ENCODE data around the gene SLC35F6. TPM values are rescaled to one million over a fixed set of nuclear protein-coding genes. Genes with fewer than 3 reads are reported as not detected.
A peak's percentile ranks its signal among the peaks of the same experiment; 100 is the strongest.
"Not testable (repeated sequence)": the region's sequence is repeated elsewhere in the genome, so short reads cannot be mapped to it uniquely, and the experiment has no call there.

SLC35F6 gene
- total RNA-seq, 1 experiment from 2014 or later, result 10.3 TPM

DNA sequence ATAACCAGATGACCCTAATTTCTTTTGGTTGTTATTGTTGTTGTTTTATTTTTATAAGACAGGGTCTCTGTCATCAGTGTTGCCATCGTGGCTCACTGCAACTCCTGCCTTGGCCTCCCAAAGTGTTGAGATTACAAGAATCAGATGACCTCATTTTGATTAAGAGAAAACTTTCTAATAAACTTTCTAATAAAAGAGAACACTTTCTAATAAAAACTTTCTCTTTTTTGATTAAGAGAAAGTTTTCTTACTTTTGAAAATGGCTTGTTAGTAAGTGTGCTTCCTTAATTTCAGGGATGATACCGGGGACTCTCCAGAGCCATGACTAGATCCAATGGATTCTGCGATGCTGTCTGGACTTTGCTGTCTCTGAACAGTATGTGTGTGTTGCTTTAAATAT is 29.4 kb downstream of the SLC35F6 start:
- peaks cover 5% of the 10 kb centered on the region; the same call in 1 of the 2 replicates for H3K9me3 Mint-ChIP-seq
- ChIA-PET CTCF (no interaction called here), POLR2A (no interaction called here)
- no peak for TF ChIP-seq MYBL2 (CRISPR knock-in tag; IDR thresholded peaks at IDR 0.05)
- TF ChIP-seq, protein P1, sequence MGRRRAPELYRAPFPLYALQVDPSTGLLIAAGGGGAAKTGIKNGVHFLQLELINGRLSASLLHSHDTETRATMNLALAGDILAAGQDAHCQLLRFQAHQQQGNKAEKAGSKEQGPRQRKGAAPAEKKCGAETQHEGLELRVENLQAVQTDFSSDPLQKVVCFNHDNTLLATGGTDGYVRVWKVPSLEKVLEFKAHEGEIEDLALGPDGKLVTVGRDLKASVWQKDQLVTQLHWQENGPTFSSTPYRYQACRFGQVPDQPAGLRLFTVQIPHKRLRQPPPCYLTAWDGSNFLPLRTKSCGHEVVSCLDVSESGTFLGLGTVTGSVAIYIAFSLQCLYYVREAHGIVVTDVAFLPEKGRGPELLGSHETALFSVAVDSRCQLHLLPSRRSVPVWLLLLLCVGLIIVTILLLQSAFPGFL (CRISPR knock-in tag; IDR thresholded peaks at IDR 0.05; ENCODE audit: borderline replicate concordance), result no peak
- TF ChIP-seq, protein P2, sequence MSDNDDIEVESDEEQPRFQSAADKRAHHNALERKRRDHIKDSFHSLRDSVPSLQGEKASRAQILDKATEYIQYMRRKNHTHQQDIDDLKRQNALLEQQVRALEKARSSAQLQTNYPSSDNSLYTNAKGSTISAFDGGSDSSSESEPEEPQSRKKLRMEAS (CRISPR knock-in tag; IDR thresholded peaks at IDR 0.05), result no peak
- no peak for TF ChIP-seq KAT7 (CRISPR knock-in tag; IDR thresholded peaks at IDR 0.05; ENCODE audit: borderline replicate concordance)
- no peak for TF ChIP-seq SMAD3 (CRISPR knock-in tag; IDR thresholded peaks at IDR 0.05; ENCODE audit: borderline replicate concordance)
- TF ChIP-seq, protein P3, sequence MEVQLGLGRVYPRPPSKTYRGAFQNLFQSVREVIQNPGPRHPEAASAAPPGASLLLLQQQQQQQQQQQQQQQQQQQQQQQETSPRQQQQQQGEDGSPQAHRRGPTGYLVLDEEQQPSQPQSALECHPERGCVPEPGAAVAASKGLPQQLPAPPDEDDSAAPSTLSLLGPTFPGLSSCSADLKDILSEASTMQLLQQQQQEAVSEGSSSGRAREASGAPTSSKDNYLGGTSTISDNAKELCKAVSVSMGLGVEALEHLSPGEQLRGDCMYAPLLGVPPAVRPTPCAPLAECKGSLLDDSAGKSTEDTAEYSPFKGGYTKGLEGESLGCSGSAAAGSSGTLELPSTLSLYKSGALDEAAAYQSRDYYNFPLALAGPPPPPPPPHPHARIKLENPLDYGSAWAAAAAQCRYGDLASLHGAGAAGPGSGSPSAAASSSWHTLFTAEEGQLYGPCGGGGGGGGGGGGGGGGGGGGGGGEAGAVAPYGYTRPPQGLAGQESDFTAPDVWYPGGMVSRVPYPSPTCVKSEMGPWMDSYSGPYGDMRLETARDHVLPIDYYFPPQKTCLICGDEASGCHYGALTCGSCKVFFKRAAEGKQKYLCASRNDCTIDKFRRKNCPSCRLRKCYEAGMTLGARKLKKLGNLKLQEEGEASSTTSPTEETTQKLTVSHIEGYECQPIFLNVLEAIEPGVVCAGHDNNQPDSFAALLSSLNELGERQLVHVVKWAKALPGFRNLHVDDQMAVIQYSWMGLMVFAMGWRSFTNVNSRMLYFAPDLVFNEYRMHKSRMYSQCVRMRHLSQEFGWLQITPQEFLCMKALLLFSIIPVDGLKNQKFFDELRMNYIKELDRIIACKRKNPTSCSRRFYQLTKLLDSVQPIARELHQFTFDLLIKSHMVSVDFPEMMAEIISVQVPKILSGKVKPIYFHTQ (CRISPR knock-in tag; IDR thresholded peaks at IDR 0.05), result no peak
- TF ChIP-seq ZNF317 (CRISPR knock-in tag; IDR thresholded peaks at IDR 0.05; ENCODE audit: borderline replicate concordance, low read depth), result no peak
- TF ChIP-seq, protein P4, sequence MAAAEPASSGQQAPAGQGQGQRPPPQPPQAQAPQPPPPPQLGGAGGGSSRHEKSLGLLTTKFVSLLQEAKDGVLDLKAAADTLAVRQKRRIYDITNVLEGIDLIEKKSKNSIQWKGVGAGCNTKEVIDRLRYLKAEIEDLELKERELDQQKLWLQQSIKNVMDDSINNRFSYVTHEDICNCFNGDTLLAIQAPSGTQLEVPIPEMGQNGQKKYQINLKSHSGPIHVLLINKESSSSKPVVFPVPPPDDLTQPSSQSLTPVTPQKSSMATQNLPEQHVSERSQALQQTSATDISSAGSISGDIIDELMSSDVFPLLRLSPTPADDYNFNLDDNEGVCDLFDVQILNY (CRISPR knock-in tag; IDR thresholded peaks at IDR 0.05), result no peak
- DNase-seq (ENCODE audit: low spot score) (no peak), ATAC-seq (no peak)
- no peak overlapping the region for H3K4me3 Mint-ChIP-seq
- H3K27ac Mint-ChIP-seq, result no peak overlapping the region
- H3K4me1 Mint-ChIP-seq, result peaks cover 5% of the 10 kb centered on the region
- no peaks in the 10 kb centered on the region for H3K27me3 Mint-ChIP-seq (ENCODE audit: low read depth)
- peaks cover 72% of the 10 kb centered on the region for H3K36me3 Mint-ChIP-seq

DNA sequence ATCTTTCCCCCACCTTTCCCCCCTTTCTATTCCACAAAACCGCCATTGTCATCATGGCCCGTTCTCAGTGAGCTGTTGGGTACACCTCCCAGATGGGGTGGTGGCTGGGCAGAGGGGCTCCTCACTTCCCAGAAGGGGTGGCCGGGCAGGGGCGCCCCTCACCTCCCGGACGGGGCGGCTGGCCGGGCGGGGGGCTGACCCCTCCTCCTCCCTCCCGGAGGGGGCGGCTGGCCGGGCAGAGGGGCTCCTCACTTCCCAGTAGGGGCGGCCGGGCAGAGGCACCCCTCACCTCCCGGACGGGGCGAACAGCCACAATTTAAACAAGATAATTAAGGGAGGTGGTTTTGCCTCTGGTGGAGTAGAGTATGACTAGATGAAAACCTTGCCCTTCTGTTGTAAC is 31.1 kb downstream of the SLC35F6 start:
- POLR2A ChIA-PET; H3K27me3 Mint-ChIP-seq (ENCODE audit: low read depth); ATAC-seq; H3K4me3 Mint-ChIP-seq; H3K4me1 Mint-ChIP-seq; CTCF ChIA-PET; DNase-seq (ENCODE audit: low spot score); H3K27ac Mint-ChIP-seq; H3K9me3 Mint-ChIP-seq: not testable (repeated sequence)
- H3K36me3 Mint-ChIP-seq, result peaks cover 62% of the 10 kb centered on the region

DNA sequence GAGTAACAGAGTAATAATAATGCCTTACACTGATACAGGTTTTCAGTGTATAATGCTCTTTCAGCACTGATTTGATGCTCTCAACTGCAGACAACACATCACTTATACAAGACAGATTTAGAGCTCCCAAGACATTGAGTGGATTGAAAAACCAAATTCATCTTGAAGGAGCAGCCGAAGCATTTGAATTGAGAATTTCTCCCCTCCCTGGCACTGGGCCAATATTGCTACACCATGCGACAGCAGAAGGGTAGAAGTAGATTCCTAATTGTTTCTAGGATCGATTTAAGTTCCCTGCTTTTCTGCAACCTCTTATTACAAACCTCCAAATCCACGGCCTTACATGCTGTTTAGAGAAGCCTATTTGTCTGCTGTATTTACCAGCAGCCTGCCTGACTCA is 37.2 kb downstream of the SLC35F6 start:
- DNase-seq (ENCODE audit: low spot score) (no peak), ATAC-seq (no peak)
- Mint-ChIP-seq H3K4me3 (no peak overlapping the region), H3K27me3 (ENCODE audit: low read depth) (no peaks in the 10 kb centered on the region; the same call in 1 of the 2 replicates), H3K9me3 (no peaks in the 10 kb centered on the region), H3K4me1 (no peaks in the 10 kb centered on the region), H3K36me3 (peaks cover 26% of the 10 kb centered on the region), H3K27ac (peak overlapping the region; percentile 56; the same call in 1 of the 2 replicates)
- ChIA-PET CTCF (no interaction called here), POLR2A (interaction anchor here (0.6 kb wide), 1 partner anchor 40 kb away, joined by 5 read pairs; no protein-coding TSS in a partner anchor)
- TF ChIP-seq, protein P1 (CRISPR knock-in tag; IDR thresholded peaks at IDR 0.05; ENCODE audit: borderline replicate concordance), result no peak
- TF ChIP-seq, protein P3 (CRISPR knock-in tag; IDR thresholded peaks at IDR 0.05), result no peak
- TF ChIP-seq, protein P5, sequence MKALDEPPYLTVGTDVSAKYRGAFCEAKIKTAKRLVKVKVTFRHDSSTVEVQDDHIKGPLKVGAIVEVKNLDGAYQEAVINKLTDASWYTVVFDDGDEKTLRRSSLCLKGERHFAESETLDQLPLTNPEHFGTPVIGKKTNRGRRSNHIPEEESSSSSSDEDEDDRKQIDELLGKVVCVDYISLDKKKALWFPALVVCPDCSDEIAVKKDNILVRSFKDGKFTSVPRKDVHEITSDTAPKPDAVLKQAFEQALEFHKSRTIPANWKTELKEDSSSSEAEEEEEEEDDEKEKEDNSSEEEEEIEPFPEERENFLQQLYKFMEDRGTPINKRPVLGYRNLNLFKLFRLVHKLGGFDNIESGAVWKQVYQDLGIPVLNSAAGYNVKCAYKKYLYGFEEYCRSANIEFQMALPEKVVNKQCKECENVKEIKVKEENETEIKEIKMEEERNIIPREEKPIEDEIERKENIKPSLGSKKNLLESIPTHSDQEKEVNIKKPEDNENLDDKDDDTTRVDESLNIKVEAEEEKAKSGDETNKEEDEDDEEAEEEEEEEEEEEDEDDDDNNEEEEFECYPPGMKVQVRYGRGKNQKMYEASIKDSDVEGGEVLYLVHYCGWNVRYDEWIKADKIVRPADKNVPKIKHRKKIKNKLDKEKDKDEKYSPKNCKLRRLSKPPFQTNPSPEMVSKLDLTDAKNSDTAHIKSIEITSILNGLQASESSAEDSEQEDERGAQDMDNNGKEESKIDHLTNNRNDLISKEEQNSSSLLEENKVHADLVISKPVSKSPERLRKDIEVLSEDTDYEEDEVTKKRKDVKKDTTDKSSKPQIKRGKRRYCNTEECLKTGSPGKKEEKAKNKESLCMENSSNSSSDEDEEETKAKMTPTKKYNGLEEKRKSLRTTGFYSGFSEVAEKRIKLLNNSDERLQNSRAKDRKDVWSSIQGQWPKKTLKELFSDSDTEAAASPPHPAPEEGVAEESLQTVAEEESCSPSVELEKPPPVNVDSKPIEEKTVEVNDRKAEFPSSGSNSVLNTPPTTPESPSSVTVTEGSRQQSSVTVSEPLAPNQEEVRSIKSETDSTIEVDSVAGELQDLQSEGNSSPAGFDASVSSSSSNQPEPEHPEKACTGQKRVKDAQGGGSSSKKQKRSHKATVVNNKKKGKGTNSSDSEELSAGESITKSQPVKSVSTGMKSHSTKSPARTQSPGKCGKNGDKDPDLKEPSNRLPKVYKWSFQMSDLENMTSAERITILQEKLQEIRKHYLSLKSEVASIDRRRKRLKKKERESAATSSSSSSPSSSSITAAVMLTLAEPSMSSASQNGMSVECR (CRISPR knock-in tag; IDR thresholded peaks at IDR 0.05; ENCODE audit: borderline replicate concordance), result no peak
- no peak for TF ChIP-seq SMAD4 (CRISPR knock-in tag; IDR thresholded peaks at IDR 0.05)
- TF ChIP-seq CREB1 (CRISPR knock-in tag; IDR thresholded peaks at IDR 0.05), result no peak
- TF ChIP-seq NFATC4 (CRISPR knock-in tag; IDR thresholded peaks at IDR 0.05), result no peak
- TF ChIP-seq OVOL2 (CRISPR knock-in tag; IDR thresholded peaks at IDR 0.05; ENCODE audit: borderline replicate concordance), result no peak
